Heart left ventricle (tissue), 16 donors: ENCODE results near the gene CBLB. TPM values are rescaled to one million over a fixed set of nuclear protein-coding genes. Genes with fewer than 3 reads are reported as not detected.

ENCODE experiments used
- ATAC-seq, 4 donors: fragments of 200-7000 bp; cut with Tn5 transposase; one replicate each; pipeline ENCODE4 v1.9.1; 2020 to 2022; ENCODE audit warnings: moderate library complexity in 4 of 4, mild to moderate bottlenecking in 3 of 4, moderate number of reproducible peaks in 1 of 4
- DNase-seq, 5 donors: peaks; one replicate each; pipeline ENCODE4 v3.0.0-alpha.2; 2020
- H3K27ac ChIP-seq, 12 donors: fragments of 200-600 bp; sonication (generic) in 4 of 12; one replicate each; pipeline versions ENCODE4 v1.5.0 to v1.8.0; 2016 to 2022; ENCODE audit warnings: mild to moderate bottlenecking in 2 of 12
- H3K27me3 ChIP-seq, 9 donors: fragments of 200-600 bp; sonication (generic) in 2 of 9; one replicate each; pipeline versions ENCODE4 v1.5.1 to v1.8.0; 2016 to 2022; ENCODE audit warnings: mild to moderate bottlenecking in 3 of 9
- H3K36me3 ChIP-seq, 9 donors: fragments of 200-600 bp; sonication (generic) in 2 of 9; one replicate each; pipeline versions ENCODE4 v1.5.0 to v1.8.0; 2018 to 2022; ENCODE audit warnings: mild to moderate bottlenecking in 2 of 9
- H3K4me1 ChIP-seq, 12 donors: fragments of 200-600 bp; sonication (generic) in 4 of 12; one replicate each; pipeline versions ENCODE4 v1.5.0 to v1.8.0; 2016 to 2022; ENCODE audit warnings: mild to moderate bottlenecking in 3 of 12
- H3K4me3 ChIP-seq, 12 donors: fragments of 200-600 bp; sonication (generic) in 4 of 12; one replicate each; pipeline versions ENCODE4 v1.5.0 to v1.8.0; 2017 to 2022; ENCODE audit warnings: mild to moderate bottlenecking in 9 of 12, moderate library complexity in 4 of 12
- H3K9me3 ChIP-seq, 12 donors: fragments of 200-600 bp; sonication (generic) in 4 of 12; one replicate each; pipeline versions ENCODE4 v1.5.0 to v1.8.0; 2016 to 2022; ENCODE audit warnings: mild to moderate bottlenecking in 1 of 12
- CTCF ChIP-seq, 12 donors: fragments of 200-600 bp; sonication (generic) in 4 of 12; IDR thresholded peaks; one replicate each; pipeline versions ENCODE4 v1.5.0 to v1.8.0; 2018 to 2022; ENCODE audit warnings: antibody characterized with exemption in 12 of 12, mild to moderate bottlenecking in 5 of 12
- POLR2A ChIP-seq, 2 donors: fragments of 450-650 bp; IDR thresholded peaks; one replicate each; pipeline ENCODE4 v1.6.1; 2017; ENCODE audit warnings: antibody characterized with exemption in 2 of 2, mild to moderate bottlenecking in 2 of 2, moderate library complexity in 2 of 2
- WGBS, 4 donors: extraction: QIAGEN DNeasy Blood & Tissue Kit in 2 of 4; methylation state at CpG; one replicate each; pipeline versions ENCODE4 v1.1.5 to v1.1.7; 2013 to 2018; 5-methylcytosine and 5-hydroxymethylcytosine counted together
- intact Hi-C, 10 donors: fragments of 100-400 bp; cut with DNase I; formaldehyde crosslinking; loops; one replicate each; pipeline versions ENCODE4 v1.11.1 to v1.14.2; 2022
- polyA plus RNA-seq, 2 donors: library from polyadenylated mRNA; stranded (reverse); fragments of 200-250 nt; gene quantifications; one replicate each; pipeline ENCODE4 v1.2.3, GENCODE V29; 2013
- total RNA-seq, 9 donors: library from RNA; depleted of rRNA in 2 of 9; stranded (reverse); fragments of >200 nt in 2 of 9; fragmentation: NEBNext Ultra II Directional in 3 of 9; extraction: Animal tissue kit (Norgen Biotek cat#: 25700) in 3 of 9; gene quantifications; one replicate each; pipeline versions ENCODE4 v1.1.0 to v1.2.4, GENCODE V29; 2016 to 2023
- donor health status: ischemic (EF 13 %, LVEDD 7.1; RV severe dilation, severe dysfunction).
- donor health status: healthy with polysubstance abuse.
- donor health status: DM: no; HTN: yes; CAD: no.
- donor health status: DM: no; HTN: no; CAD: no.
- donor health status: ischemic (EF 25% LVEDD 6.9; RV normal size, moderate dysfunction).
- donor health status: ischemic (EF 25% LVEDD 5.7; RV mildly dilated, moderate dysfunction).
- donor health status: healthy.
- donor health status: DM: yes; HTN: yes; CAD: no.
- donor health status: ischemic (EF 35%, LVEDD 5.7; RV mildly dilated, moderate dysfunction).
- donor health status: nonischemic (EF 11% LVEDD 7.7; RV severe dilation, severe dysfunction).
- donor health status: DM: yes; HTN: yes; CAD: no.
- donor health status: PGD.
- donor health status: ischemic (EF 29% LVEDD 5.4; RV normal size, mild dysfunction).
- donor health status: nonischemic (EF 23%, LVEDD 6.1; RV moderate dilation, normal function).

CBLB gene
- total and polyA plus RNA-seq, 11 donors, result 18.6 to 74.4 (median 42.3) TPM

- ATAC-seq (no peak), DNase-seq (no peak)
- no peaks in the 10 kb centered on the region for H3K27me3 ChIP-seq
- no peak overlapping the region for H3K4me3 ChIP-seq
- peaks cover 0 to 84% (median 49%) of the 10 kb centered on the region in 12 donors for H3K4me1 ChIP-seq
- H3K36me3 ChIP-seq, result peaks cover 0 to 14% (median 0%) of the 10 kb centered on the region in 9 donors
- peak overlapping the region in 11 of 12 donors; percentile 14 to 73 (median 58) for H3K27ac ChIP-seq
- WGBS, 4 donors, result 83 to 92% (median 89%) methylated on average over 3 of the region's 3 CpGs
- no peaks in the 10 kb centered on the region for H3K9me3 ChIP-seq
- intact Hi-C loops, result loop anchor here in 1 of 10 donors (5.0 kb wide), 1 partner anchor 42 kb away; no protein-coding TSS in a partner anchor
- TF ChIP-seq POLR2A (IDR thresholded peaks at IDR 0.05), result no peak
- TF ChIP-seq CTCF (IDR thresholded peaks at IDR 0.05), result no peak
These were observed 34.0 kb downstream of the CBLB start for GRCh38 chr3:105834768-105835167.

- Histone ChIP-seq H3K36me3 (peaks cover 0 to 4% (median 0%) of the 10 kb centered on the region in 9 donors), H3K9me3 (no peaks in the 10 kb centered on the region), H3K4me1 (peaks cover 5 to 88% (median 61%) of the 10 kb centered on the region in 12 donors), H3K27ac (peak overlapping the region in 6 of 12 donors; percentile 1 to 53 (median 33)), H3K4me3 (no peak overlapping the region), H3K27me3 (no peaks in the 10 kb centered on the region)
- DNase-seq (no peak), ATAC-seq (peak in 1 of 4 donors; percentile 54)
- intact Hi-C loops, result no loop called here
- no peak for TF ChIP-seq POLR2A (IDR thresholded peaks at IDR 0.05)
- no peak for TF ChIP-seq CTCF (IDR thresholded peaks at IDR 0.05)
- 36 to 52% (median 41%) methylated on average over 4 of the region's 4 CpGs for WGBS, 4 donors
These were observed 36.2 kb downstream of the CBLB start for GRCh38 chr3:105832644-105833043.

- H3K4me3 ChIP-seq, result no peak overlapping the region
- WGBS, 4 donors, result 93 to 98% (median 96%) methylated on average over 2 of the region's 2 CpGs
- no peaks in the 10 kb centered on the region for H3K9me3 ChIP-seq
- no peak for DNase-seq
- H3K27me3 ChIP-seq, result no peaks in the 10 kb centered on the region
- peak overlapping the region in 2 of 12 donors; percentile 15 to 75 for H3K27ac ChIP-seq
- no peak for ATAC-seq
- TF ChIP-seq CTCF (IDR thresholded peaks at IDR 0.05) (no peak), POLR2A (IDR thresholded peaks at IDR 0.05) (no peak)
- intact Hi-C loops, result no loop called here
- peaks cover 6 to 83% (median 52%) of the 10 kb centered on the region in 12 donors for H3K4me1 ChIP-seq
- H3K36me3 ChIP-seq, result peaks cover 0 to 4% (median 0%) of the 10 kb centered on the region in 9 donors
These were observed 38.0 kb downstream of the CBLB start for GRCh38 chr3:105830836-105831235.

- Histone ChIP-seq H3K27ac (peak overlapping the region in 4 of 12 donors; percentile 11 to 75 (median 37)), H3K4me3 (no peak overlapping the region), H3K9me3 (no peaks in the 10 kb centered on the region), H3K4me1 (peaks cover 6 to 83% (median 46%) of the 10 kb centered on the region in 12 donors), H3K36me3 (peaks cover 0 to 4% (median 0%) of the 10 kb centered on the region in 9 donors), H3K27me3 (no peaks in the 10 kb centered on the region)
- intact Hi-C loops, result loop anchor here in 2 of 10 donors (5.0 kb wide), 2 partner anchors 32 to 37 kb away; partner anchors contain the start of gene CBLB (in 1 of the 2)
- DNase-seq (no peak), ATAC-seq (no peak)
- TF ChIP-seq POLR2A (IDR thresholded peaks at IDR 0.05) (no peak), CTCF (IDR thresholded peaks at IDR 0.05) (no peak)
- 44 to 58% (median 53%) methylated on average over 4 of the region's 4 CpGs for WGBS, 4 donors
These were observed 38.8 kb downstream of the CBLB start for GRCh38 chr3:105829871-105830622.
